Measurements from ENCODE around the gene PRRT3.

DNA sequence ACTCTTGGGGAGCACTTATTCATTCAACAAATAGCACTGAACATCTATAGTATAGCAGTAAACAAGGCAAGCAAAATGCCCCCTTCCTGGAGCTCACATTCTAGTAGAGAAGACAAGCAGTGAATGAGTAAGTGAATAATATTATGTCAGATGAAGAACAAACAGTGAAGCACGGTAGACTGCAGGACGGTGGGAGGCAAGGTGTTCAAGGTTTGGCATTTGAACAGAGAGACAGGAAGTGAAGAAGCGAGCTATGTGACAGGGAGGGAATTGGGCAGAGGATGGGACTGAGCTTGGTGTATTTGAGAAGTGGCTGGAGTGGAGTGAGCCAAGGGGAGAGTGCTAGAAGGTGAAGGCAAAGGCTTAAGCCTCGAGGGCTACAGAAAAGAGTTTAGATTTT lies 17.2 kb downstream of the PRRT3 start:
- TF ChIP-seq, protein P1, sequence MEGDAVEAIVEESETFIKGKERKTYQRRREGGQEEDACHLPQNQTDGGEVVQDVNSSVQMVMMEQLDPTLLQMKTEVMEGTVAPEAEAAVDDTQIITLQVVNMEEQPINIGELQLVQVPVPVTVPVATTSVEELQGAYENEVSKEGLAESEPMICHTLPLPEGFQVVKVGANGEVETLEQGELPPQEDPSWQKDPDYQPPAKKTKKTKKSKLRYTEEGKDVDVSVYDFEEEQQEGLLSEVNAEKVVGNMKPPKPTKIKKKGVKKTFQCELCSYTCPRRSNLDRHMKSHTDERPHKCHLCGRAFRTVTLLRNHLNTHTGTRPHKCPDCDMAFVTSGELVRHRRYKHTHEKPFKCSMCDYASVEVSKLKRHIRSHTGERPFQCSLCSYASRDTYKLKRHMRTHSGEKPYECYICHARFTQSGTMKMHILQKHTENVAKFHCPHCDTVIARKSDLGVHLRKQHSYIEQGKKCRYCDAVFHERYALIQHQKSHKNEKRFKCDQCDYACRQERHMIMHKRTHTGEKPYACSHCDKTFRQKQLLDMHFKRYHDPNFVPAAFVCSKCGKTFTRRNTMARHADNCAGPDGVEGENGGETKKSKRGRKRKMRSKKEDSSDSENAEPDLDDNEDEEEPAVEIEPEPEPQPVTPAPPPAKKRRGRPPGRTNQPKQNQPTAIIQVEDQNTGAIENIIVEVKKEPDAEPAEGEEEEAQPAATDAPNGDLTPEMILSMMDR (IDR thresholded peaks at IDR 0.05; ENCODE audit: control extremely low read depth in 1 of 3, insufficient read depth in 1 of 3, low read depth in 1 of 3, low read length in 3 of 3), result no peak
- TF ChIP-seq JUND (IDR thresholded peaks at IDR 0.05; ENCODE audit: low read length) (no peak), RAD21 (IDR thresholded peaks at IDR 0.05 in 1 of 2, conservative IDR thresholded peaks at IDR 0.05 in 1 of 2; ENCODE audit: low read depth in 2 of 2, low read length in 2 of 2) (no peak), EGR1 (IDR thresholded peaks at IDR 0.05; ENCODE audit: borderline replicate concordance, low read depth, low read length) (no peak), POLR2A (IDR thresholded peaks at IDR 0.05; ENCODE audit: control extremely low read depth in 1 of 2, low read depth in 2 of 2, low read length in 2 of 2) (no peak)

Data from H1 (cell line).